ENCODE data around the gene TMEM80.

DNA sequence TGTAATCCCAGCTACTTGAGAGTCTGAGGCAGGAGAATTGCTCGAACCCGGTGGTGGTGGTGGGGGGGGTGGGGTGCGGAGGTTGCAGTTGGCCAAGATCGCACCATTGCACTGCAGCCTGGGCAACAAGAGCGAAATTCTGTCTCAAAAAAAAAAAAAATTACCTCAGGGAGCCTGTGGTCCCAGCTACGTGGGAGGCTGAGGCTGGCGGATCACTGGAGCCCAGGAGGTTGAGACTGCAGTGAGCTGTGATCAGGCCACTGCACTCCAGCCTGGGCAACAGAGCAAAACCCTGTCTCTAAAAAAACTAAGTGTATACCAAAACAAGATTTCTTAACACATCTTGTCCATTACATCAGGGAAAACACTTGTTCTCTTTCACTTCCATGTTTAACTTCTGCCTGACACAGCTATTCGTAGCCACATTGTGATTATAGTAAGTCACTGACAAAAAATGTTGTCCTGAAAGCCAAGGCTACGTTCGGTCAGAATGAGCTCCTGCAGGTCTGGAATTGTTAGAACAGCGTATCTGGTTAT lies 1.4 kb downstream of the TMEM80 start:
- TF ChIP-seq, protein P1, sequence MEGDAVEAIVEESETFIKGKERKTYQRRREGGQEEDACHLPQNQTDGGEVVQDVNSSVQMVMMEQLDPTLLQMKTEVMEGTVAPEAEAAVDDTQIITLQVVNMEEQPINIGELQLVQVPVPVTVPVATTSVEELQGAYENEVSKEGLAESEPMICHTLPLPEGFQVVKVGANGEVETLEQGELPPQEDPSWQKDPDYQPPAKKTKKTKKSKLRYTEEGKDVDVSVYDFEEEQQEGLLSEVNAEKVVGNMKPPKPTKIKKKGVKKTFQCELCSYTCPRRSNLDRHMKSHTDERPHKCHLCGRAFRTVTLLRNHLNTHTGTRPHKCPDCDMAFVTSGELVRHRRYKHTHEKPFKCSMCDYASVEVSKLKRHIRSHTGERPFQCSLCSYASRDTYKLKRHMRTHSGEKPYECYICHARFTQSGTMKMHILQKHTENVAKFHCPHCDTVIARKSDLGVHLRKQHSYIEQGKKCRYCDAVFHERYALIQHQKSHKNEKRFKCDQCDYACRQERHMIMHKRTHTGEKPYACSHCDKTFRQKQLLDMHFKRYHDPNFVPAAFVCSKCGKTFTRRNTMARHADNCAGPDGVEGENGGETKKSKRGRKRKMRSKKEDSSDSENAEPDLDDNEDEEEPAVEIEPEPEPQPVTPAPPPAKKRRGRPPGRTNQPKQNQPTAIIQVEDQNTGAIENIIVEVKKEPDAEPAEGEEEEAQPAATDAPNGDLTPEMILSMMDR (IDR thresholded peaks at IDR 0.05; ENCODE audit: low read depth, low read length) = no peak
- no peak for TF ChIP-seq EZH2phosphoT487 (IDR thresholded peaks at IDR 0.05; ENCODE audit: low read depth)
